Left colon (tissue), 2 donors: Measurements from ENCODE around the gene MYL2. TPM values are rescaled to one million over a fixed set of nuclear protein-coding genes. Genes with fewer than 3 reads are reported as not detected.

Experiments
- ATAC-seq: fragments of 200-7000 bp; cut with Tn5 transposase; one replicate; pipeline ENCODE4 v1.9.1; 2020; ENCODE audit warnings: mild to moderate bottlenecking, moderate library complexity
- DNase-seq, 2 donors: peaks; one replicate each; pipeline ENCODE4 v3.0.0-alpha.2; 2020
- intact Hi-C, 2 donors: fragments of 100-400 bp; cut with DNase I in 1 of 2; cut with micrococcal nuclease in 1 of 2; formaldehyde crosslinking; loops; one replicate each; pipeline versions ENCODE4 v1.11.2 to v1.14.0; 2022; cut with DNase I, micrococcal nuclease
- total RNA-seq, 2 donors: library from RNA; stranded (reverse); fragmentation: NEBNext Ultra II Directional; extraction: Animal tissue kit (Norgen Biotek cat#: 25700); gene quantifications; one replicate each; pipeline ENCODE4 v1.2.1, GENCODE V29; 2021
- donor health status: DM: no; HTN: no; CAD: no.
- donor health status: DM: yes; HTN: yes; CAD: no.

MYL2 gene
- total RNA-seq, 2 donors from 2014 or later, result not detected

- intact Hi-C loops, result no loop called here
- ATAC-seq (no peak), DNase-seq (no peak)
Measured at GRCh38 chr12:110906985-110907384, 13.4 kb downstream of the MYL2 start.

GRCh38 chr12:110906516-110906915, 13.9 kb downstream of the MYL2 start:
- DNase-seq (no peak), ATAC-seq (no peak)
- intact Hi-C loops, result no loop called here

- DNase-seq (no peak), ATAC-seq (no peak)
- intact Hi-C loops, result no loop called here
Measured at GRCh38 chr12:110906083-110906482, 14.3 kb downstream of the MYL2 start.

GRCh38 chr12:110903511-110903910, 16.9 kb downstream of the MYL2 start:
- intact Hi-C loops, result no loop called here
- ATAC-seq (no peak), DNase-seq (no peak)

- ATAC-seq, result no peak
- intact Hi-C loops, result no loop called here
- DNase-seq, result no peak
Measured at GRCh38 chr12:110901401-110901800, 19.0 kb downstream of the MYL2 start.

- intact Hi-C loops, result no loop called here
- DNase-seq (no peak), ATAC-seq (peak; percentile 37)
Measured at GRCh38 chr12:110896559-110896958, 23.8 kb downstream of the MYL2 start.

- DNase-seq (no peak), ATAC-seq (no peak)
- intact Hi-C loops, result no loop called here
Measured at GRCh38 chr12:110893956-110894355, 26.4 kb downstream of the MYL2 start.

- ATAC-seq, result no peak
- intact Hi-C loops, result no loop called here
- no peak for DNase-seq
Measured at GRCh38 chr12:110889361-110889760, 31.0 kb downstream of the MYL2 start.

GRCh38 chr12:110888256-110888991, 32.0 kb downstream of the MYL2 start:
- intact Hi-C loops, result no loop called here
- peak; percentile 9 for ATAC-seq
- no peak for DNase-seq

GRCh38 chr12:110885152-110885840, 35.1 kb downstream of the MYL2 start:
- intact Hi-C loops, result no loop called here
- ATAC-seq, result no peak
- no peak for DNase-seq

GRCh38 chr12:110883251-110883650, 37.1 kb downstream of the MYL2 start:
- DNase-seq, result no peak
- no peak for ATAC-seq
- intact Hi-C loops, result no loop called here

GRCh38 chr12:110880651-110881050, 39.7 kb downstream of the MYL2 start:
- no peak for ATAC-seq
- no peak for DNase-seq
- intact Hi-C loops, result no loop called here

- no peak for DNase-seq
- intact Hi-C loops, result no loop called here
- ATAC-seq, result no peak
Measured at GRCh38 chr12:110874781-110875180, 45.6 kb downstream of the MYL2 start.

- DNase-seq (no peak), ATAC-seq (no peak)
- intact Hi-C loops, result no loop called here
Measured at GRCh38 chr12:110874351-110874750, 46.0 kb downstream of the MYL2 start.

GRCh38 chr12:110872100-110872499, 48.3 kb downstream of the MYL2 start:
- intact Hi-C loops, result no loop called here
- DNase-seq (no peak), ATAC-seq (no peak)

GRCh38 chr12:110869803-110870202, 50.6 kb downstream of the MYL2 start:
- intact Hi-C loops, result no loop called here
- no peak for DNase-seq
- no peak for ATAC-seq

GRCh38 chr12:110869026-110869425, 51.4 kb downstream of the MYL2 start:
- DNase-seq (no peak), ATAC-seq (no peak)

GRCh38 chr12:110865521-110865920, 54.9 kb downstream of the MYL2 start:
- no peak for ATAC-seq

More at GRCh38 chr12:110869026-110869425, 51.4 kb downstream of the MYL2 start:
- intact Hi-C loops, result no loop called here

GRCh38 chr12:110863161-110863560, 57.2 kb downstream of the MYL2 start:
- intact Hi-C loops, result no loop called here
- ATAC-seq (no peak), DNase-seq (no peak)

More at GRCh38 chr12:110865521-110865920, 54.9 kb downstream of the MYL2 start:
- intact Hi-C loops, result no loop called here
- DNase-seq, result no peak

GRCh38 chr12:110862329-110862728, 58.0 kb downstream of the MYL2 start:
- no peak for DNase-seq

GRCh38 chr12:110861729-110862128, 58.6 kb downstream of the MYL2 start:
- ATAC-seq, result no peak
- intact Hi-C loops, result no loop called here
- no peak for DNase-seq

More at GRCh38 chr12:110862329-110862728, 58.0 kb downstream of the MYL2 start:
- ATAC-seq, result no peak
- intact Hi-C loops, result no loop called here
